Right atrium auricular region (tissue), 2 donors: ENCODE results near the gene UQCRC2. TPM values are rescaled to one million over a fixed set of nuclear protein-coding genes. Genes with fewer than 3 reads are reported as not detected.

Source experiments
- DNase-seq: peaks from one replicate; pipeline ENCODE4 v3.0.0-alpha.2; 2019; ENCODE audit warnings: low spot score
- H3K27ac ChIP-seq, 2 donors: fragments of 200-600 bp; sonication (generic); 1 replicate in 1 of 2; 2 replicates in 1 of 2; pipeline ENCODE4 v1.5.1; 2016 to 2019
- H3K27me3 ChIP-seq, 2 donors: fragments of 200-600 bp; sonication (generic); one replicate each; pipeline versions ENCODE4 v1.5.1 to v1.6.0; 2017 to 2019
- H3K36me3 ChIP-seq: fragments of 200-600 bp; sonication (generic); one replicate; pipeline ENCODE4 v1.5.1; 2016
- H3K4me1 ChIP-seq, 2 donors: fragments of 200-600 bp; sonication (generic); one replicate each; pipeline versions ENCODE4 v1.5.1 to v1.6.0; 2017 to 2019
- H3K4me3 ChIP-seq, 2 donors: fragments of 200-600 bp; sonication (generic); 1 replicate in 1 of 2; 2 replicates in 1 of 2; pipeline ENCODE4 v1.5.1; 2017 to 2019; ENCODE audit warnings: mild to moderate bottlenecking in 1 of 2, moderate library complexity in 1 of 2
- H3K9me3 ChIP-seq, 2 donors: fragments of 200-600 bp; sonication (generic); one replicate each; pipeline ENCODE4 v1.5.1; 2019
- CTCF ChIP-seq, 2 donors: fragments of 200-600 bp; sonication (generic); IDR thresholded peaks; one replicate each; pipeline ENCODE4 v1.5.1; 2019; ENCODE audit warnings: antibody characterized with exemption in 2 of 2
- total RNA-seq, 2 donors: library from RNA; depleted of rRNA; stranded (reverse); fragments of >200 nt; gene quantifications; one replicate each; pipeline ENCODE4 v1.1.0, GENCODE V29; 2016

The UQCRC2 gene
- total RNA-seq, 2 donors from 2014 or later, result 249 to 489 TPM

- Histone ChIP-seq H3K27ac (no peak overlapping the region), H3K36me3 (no peaks in the 10 kb centered on the region), H3K4me3 (no peak overlapping the region), H3K27me3 (no peaks in the 10 kb centered on the region), H3K9me3 (no peaks in the 10 kb centered on the region), H3K4me1 (peaks cover 0 to 15% of the 10 kb centered on the region in 2 donors)
- TF ChIP-seq CTCF (IDR thresholded peaks at IDR 0.05), result no peak
- no peak for DNase-seq
Measured at GRCh38 chr16:22031483-22032083, 78.4 kb downstream of the UQCRC2 start.

Other genes starting within 250 kb of the UQCRC2 start
- gene NPIPB4, start 95.6 kb upstream of the UQCRC2 start, total RNA-seq, result 10 to 100 TPM in 1 of 2 donors, 1 to 10 TPM in 1; 4.7 to 10.4 TPM
- not detected for gene PDZD9, start 47.8 kb downstream of the UQCRC2 start, total RNA-seq
- 10 to 100 TPM; 10.9 to 12.1 TPM for gene MOSMO, start 54.8 kb downstream of the UQCRC2 start, total RNA-seq
- not detected for gene VWA3A, start 139.2 kb downstream of the UQCRC2 start, total RNA-seq
- gene SDR42E2, start 209.1 kb downstream of the UQCRC2 start, total RNA-seq, result not detected